Spleen (tissue), 11 donors: ENCODE measurements around the gene FSHR. TPM values are rescaled to one million over a fixed set of nuclear protein-coding genes. Genes with fewer than 3 reads are reported as not detected.

Source experiments
- DNase-seq: peaks from one replicate; pipeline ENCODE4 v3.0.0-alpha.2; 2020
- H3K27ac ChIP-seq, 8 donors: fragments of 200-600 bp; sonication (generic) in 7 of 8; 1 replicate in 4 of 8; 2 replicates in 4 of 8; pipeline versions ENCODE4 v1.5.0 to v1.8.0; 2016 to 2021; ENCODE audit warnings: inconsistent platforms in 4 of 8, mild to moderate bottlenecking in 4 of 8, moderate library complexity in 1 of 8
- H3K27me3 ChIP-seq, 7 donors: fragments of 200-600 bp; sonication (generic) in 6 of 7; replicated peaks in 1 of 7; 1 replicate in 4 of 7; 2 replicates in 3 of 7; pipeline versions ENCODE4 v1.5.0 to v1.8.0; 2016 to 2021; ENCODE audit warnings: inconsistent platforms in 3 of 7, mild to moderate bottlenecking in 1 of 7
- H3K36me3 ChIP-seq, 6 donors: fragments of 200-600 bp; sonication (generic) in 5 of 6; 1 replicate in 4 of 6; 2 replicates in 2 of 6; pipeline versions ENCODE4 v1.5.0 to v1.8.0; 2016 to 2021; ENCODE audit warnings: inconsistent platforms in 2 of 6
- H3K4me1 ChIP-seq, 6 donors: fragments of 200-600 bp; sonication (generic) in 5 of 6; 1 replicate in 3 of 6; 2 replicates in 3 of 6; pipeline versions ENCODE4 v1.5.0 to v1.8.0; 2016 to 2021; ENCODE audit warnings: inconsistent platforms in 3 of 6
- H3K4me3 ChIP-seq, 8 donors: fragments of 200-600 bp; sonication (generic) in 7 of 8; 1 replicate in 4 of 8; 2 replicates in 4 of 8; pipeline versions ENCODE4 v1.5.0 to v1.8.0; 2016 to 2021; ENCODE audit warnings: inconsistent platforms in 4 of 8, mild to moderate bottlenecking in 4 of 8, moderate library complexity in 2 of 8
- H3K9me3 ChIP-seq, 8 donors: fragments of 200-600 bp; sonication (generic) in 7 of 8; 1 replicate in 4 of 8; 2 replicates in 4 of 8; pipeline versions ENCODE4 v1.5.0 to v1.8.0; 2016 to 2021; ENCODE audit warnings: inconsistent platforms in 4 of 8
- CTCF ChIP-seq, 11 experiments: fragments of 200-600 bp in 7 of 11; fragments of 450-650 bp in 4 of 11; sonication (generic) in 4 of 11; IDR thresholded peaks in 8 of 11; conservative IDR thresholded peaks in 3 of 11; 1 replicate in 7 of 11; 2 replicates in 4 of 11; pipeline versions ENCODE4 v1.4.0 to v1.8.0; 2016 to 2021; ENCODE audit warnings: antibody characterized with exemption in 11 of 11, inconsistent platforms in 4 of 11, mild to moderate bottlenecking in 1 of 11
- POLR2A ChIP-seq, 3 donors: fragments of 450-650 bp; IDR thresholded peaks; one replicate each; pipeline ENCODE4 v1.5.1; 2017; ENCODE audit warnings: antibody characterized with exemption in 3 of 3, mild to moderate bottlenecking in 1 of 3
- POLR2AphosphoS5 ChIP-seq, 3 donors: sonication (generic); formaldehyde crosslinking; IDR thresholded peaks; one replicate each; pipeline ENCODE4 v1.5.1; 2017; ENCODE audit warnings: antibody characterized with exemption in 3 of 3
- WGBS, 5 donors: extraction: QIAGEN DNeasy Blood & Tissue Kit in 3 of 5; methylation state at CpG; one replicate each; pipeline versions ENCODE4 v1.1.5 to v1.1.7; 2013 to 2018; 5-methylcytosine and 5-hydroxymethylcytosine counted together
- intact Hi-C: fragments of 100-400 bp; cut with DNase I; formaldehyde crosslinking; loops from one replicate; pipeline ENCODE4 v1.15.0; 2023; ENCODE audit warnings: low total_unique reads
- polyA plus RNA-seq, 3 donors: library from polyadenylated mRNA; stranded (reverse); fragments of 200-250 nt; gene quantifications; one replicate each; pipeline ENCODE4 v1.2.1, GENCODE V29; 2013
- total RNA-seq, 7 donors: library from RNA; depleted of rRNA in 3 of 7; stranded (reverse); fragments of >200 nt in 3 of 7; fragmentation: NEBNext Ultra II Directional in 4 of 7; extraction: Animal tissue kit (Norgen Biotek cat#: 25700) in 4 of 7; gene quantifications; one replicate each; pipeline versions ENCODE4 v1.1.0 to v1.2.1, GENCODE V29; 2016 to 2021
- donor health status: healthy with polysubstance abuse.
- donor health status: DM: no; HTN: no; CAD: no; lungs with moderate emphysema.
- donor health status: DM: no; HTN: no; CAD: no.
- donor health status: Bipolar disorder and iron deficiency.
- donor health status: healthy.
- donor health status: DM: no; HTN: no; CAD: no.
- donor health status: DM: yes; HTN: yes; CAD: no.

FSHR gene
- total and polyA plus RNA-seq, 10 donors = 0.03 TPM; not detected in 9

GRCh38 chr2:49164729-49165128 lies 10.4 kb upstream of the FSHR start:
- Histone ChIP-seq H3K36me3 (no peaks in the 10 kb centered on the region), H3K27me3 (no peaks in the 10 kb centered on the region), H3K4me1 (no peaks in the 10 kb centered on the region), H3K4me3 (no peak overlapping the region), H3K9me3 (peaks cover 0 to 9% (median 4%) of the 10 kb centered on the region in 8 donors), H3K27ac (no peak overlapping the region)
- no peak for DNase-seq
- TF ChIP-seq POLR2AphosphoS5 (IDR thresholded peaks at IDR 0.05) (no peak), POLR2A (IDR thresholded peaks at IDR 0.05) (no peak), CTCF (IDR thresholded peaks at IDR 0.05 in 8 of 11, conservative IDR thresholded peaks at IDR 0.05 in 3 of 11) (no peak)
- intact Hi-C loops = no loop called here
- 60 to 69% (median 67%) methylated on average over 1 of the region's 1 CpG for WGBS, 5 donors

GRCh38 chr2:49162151-49162550 lies 7.8 kb upstream of the FSHR start:
- Histone ChIP-seq H3K36me3 (no peaks in the 10 kb centered on the region), H3K27me3 (no peaks in the 10 kb centered on the region), H3K4me3 (no peak overlapping the region), H3K9me3 (no peaks in the 10 kb centered on the region), H3K4me1 (no peaks in the 10 kb centered on the region), H3K27ac (no peak overlapping the region)
- intact Hi-C loops = no loop called here
- 81 to 100% (median 88%) methylated on average over 1 of the region's 1 CpG for WGBS, 5 donors
- DNase-seq = no peak
- TF ChIP-seq POLR2AphosphoS5 (IDR thresholded peaks at IDR 0.05) (no peak), POLR2A (IDR thresholded peaks at IDR 0.05) (no peak), CTCF (IDR thresholded peaks at IDR 0.05 in 8 of 11, conservative IDR thresholded peaks at IDR 0.05 in 3 of 11) (no peak)

GRCh38 chr2:49154891-49155290 lies 576 bp upstream of the FSHR start:
- WGBS, 5 donors = 55 to 65% (median 59%) methylated on average over 7 of the region's 7 CpGs
- TF ChIP-seq CTCF (IDR thresholded peaks at IDR 0.05 in 8 of 11, conservative IDR thresholded peaks at IDR 0.05 in 3 of 11) (no peak), POLR2A (IDR thresholded peaks at IDR 0.05) (no peak), POLR2AphosphoS5 (IDR thresholded peaks at IDR 0.05) (no peak)
- Histone ChIP-seq H3K36me3 (no peaks in the 10 kb centered on the region), H3K4me3 (no peak overlapping the region), H3K27ac (no peak overlapping the region), H3K27me3 (no peaks in the 10 kb centered on the region), H3K9me3 (peaks cover 0 to 5% (median 0%) of the 10 kb centered on the region in 8 donors), H3K4me1 (no peaks in the 10 kb centered on the region)
- DNase-seq = no peak
- intact Hi-C loops = no loop called here

GRCh38 chr2:49153252-49153651 lies 1.1 kb downstream of the FSHR start:
- no peaks in the 10 kb centered on the region for H3K4me1 ChIP-seq
- 36 to 68% (median 51%) methylated on average over 2 of the region's 2 CpGs for WGBS, 5 donors
- DNase-seq = no peak
- intact Hi-C loops = no loop called here
- H3K27ac ChIP-seq = no peak overlapping the region
- H3K27me3 ChIP-seq = no peaks in the 10 kb centered on the region
- H3K9me3 ChIP-seq = peaks cover 0 to 5% (median 0%) of the 10 kb centered on the region in 8 donors
- H3K36me3 ChIP-seq = no peaks in the 10 kb centered on the region
- no peak overlapping the region for H3K4me3 ChIP-seq
- no peak for TF ChIP-seq POLR2A (IDR thresholded peaks at IDR 0.05)
- TF ChIP-seq CTCF (IDR thresholded peaks at IDR 0.05 in 8 of 11, conservative IDR thresholded peaks at IDR 0.05 in 3 of 11) = no peak
- no peak for TF ChIP-seq POLR2AphosphoS5 (IDR thresholded peaks at IDR 0.05)
